Measurements from ENCODE around the gene NNT. TPM values are rescaled to one million over a fixed set of nuclear protein-coding genes. Genes with fewer than 3 reads are reported as not detected.

The NNT gene
- total RNA-seq, 4 donors from 2014 or later: 47.0 to 68.5 (median 60.8) TPM

DNA sequence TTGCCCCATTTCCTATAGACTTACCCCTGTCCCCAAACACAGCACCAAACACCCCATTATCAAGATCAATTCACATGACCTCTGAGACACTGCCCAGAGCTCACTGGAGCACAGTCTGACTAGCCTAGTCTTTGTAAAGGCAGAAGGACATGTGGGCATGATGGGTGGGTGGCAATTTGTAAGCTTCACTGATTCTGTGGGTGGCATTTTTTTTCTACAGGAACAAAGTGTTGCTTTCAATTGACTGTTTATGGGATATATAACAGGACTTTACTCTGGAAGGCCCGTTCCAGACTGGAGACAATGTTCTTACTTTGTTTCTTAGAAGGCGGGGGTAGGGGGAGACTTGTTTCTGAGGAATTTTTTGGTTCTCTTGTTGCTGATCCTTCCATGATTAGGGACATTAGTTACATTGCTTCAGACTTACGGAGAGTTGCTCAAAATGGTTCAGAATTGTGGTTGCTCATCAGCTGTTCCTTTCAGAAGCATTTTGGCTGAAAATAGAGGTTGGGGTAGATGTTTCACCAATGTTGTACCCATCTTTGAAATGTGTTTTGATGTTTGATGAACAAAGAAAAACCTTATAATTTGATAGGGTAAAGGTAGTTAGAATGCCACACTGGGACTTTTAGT, 20.2 kb downstream of the NNT start:
- ATAC-seq (ENCODE audit: low FRiP score): no peak
- DNase-seq (ENCODE audit: low spot score): no peak
- TF ChIP-seq, protein P1, sequence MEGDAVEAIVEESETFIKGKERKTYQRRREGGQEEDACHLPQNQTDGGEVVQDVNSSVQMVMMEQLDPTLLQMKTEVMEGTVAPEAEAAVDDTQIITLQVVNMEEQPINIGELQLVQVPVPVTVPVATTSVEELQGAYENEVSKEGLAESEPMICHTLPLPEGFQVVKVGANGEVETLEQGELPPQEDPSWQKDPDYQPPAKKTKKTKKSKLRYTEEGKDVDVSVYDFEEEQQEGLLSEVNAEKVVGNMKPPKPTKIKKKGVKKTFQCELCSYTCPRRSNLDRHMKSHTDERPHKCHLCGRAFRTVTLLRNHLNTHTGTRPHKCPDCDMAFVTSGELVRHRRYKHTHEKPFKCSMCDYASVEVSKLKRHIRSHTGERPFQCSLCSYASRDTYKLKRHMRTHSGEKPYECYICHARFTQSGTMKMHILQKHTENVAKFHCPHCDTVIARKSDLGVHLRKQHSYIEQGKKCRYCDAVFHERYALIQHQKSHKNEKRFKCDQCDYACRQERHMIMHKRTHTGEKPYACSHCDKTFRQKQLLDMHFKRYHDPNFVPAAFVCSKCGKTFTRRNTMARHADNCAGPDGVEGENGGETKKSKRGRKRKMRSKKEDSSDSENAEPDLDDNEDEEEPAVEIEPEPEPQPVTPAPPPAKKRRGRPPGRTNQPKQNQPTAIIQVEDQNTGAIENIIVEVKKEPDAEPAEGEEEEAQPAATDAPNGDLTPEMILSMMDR (IDR thresholded peaks at IDR 0.05): no peak

DNA sequence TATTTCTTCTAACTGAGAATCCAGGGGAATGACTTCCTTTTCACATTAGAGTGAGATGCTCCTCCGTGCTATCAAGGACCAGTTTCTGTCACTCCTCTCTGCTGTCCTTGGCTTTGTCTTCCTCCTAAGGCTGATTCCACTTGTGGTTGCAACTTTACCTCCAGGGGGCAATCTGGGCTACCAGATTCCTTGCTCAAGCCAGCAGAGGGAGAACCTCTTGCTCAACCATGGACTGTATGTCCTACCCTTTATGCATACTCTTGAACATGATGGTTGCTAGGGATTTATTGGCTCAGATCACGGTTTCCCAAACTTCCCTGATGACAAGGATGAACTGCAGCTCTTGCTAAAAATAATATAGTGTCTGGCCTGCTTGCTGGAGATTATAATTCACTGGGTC, 24.0 kb downstream of the NNT start:
- ATAC-seq (ENCODE audit: low FRiP score): no peak
- DNase-seq (ENCODE audit: low spot score): no peak
- TF ChIP-seq, protein P1 (IDR thresholded peaks at IDR 0.05): no peak

DNA sequence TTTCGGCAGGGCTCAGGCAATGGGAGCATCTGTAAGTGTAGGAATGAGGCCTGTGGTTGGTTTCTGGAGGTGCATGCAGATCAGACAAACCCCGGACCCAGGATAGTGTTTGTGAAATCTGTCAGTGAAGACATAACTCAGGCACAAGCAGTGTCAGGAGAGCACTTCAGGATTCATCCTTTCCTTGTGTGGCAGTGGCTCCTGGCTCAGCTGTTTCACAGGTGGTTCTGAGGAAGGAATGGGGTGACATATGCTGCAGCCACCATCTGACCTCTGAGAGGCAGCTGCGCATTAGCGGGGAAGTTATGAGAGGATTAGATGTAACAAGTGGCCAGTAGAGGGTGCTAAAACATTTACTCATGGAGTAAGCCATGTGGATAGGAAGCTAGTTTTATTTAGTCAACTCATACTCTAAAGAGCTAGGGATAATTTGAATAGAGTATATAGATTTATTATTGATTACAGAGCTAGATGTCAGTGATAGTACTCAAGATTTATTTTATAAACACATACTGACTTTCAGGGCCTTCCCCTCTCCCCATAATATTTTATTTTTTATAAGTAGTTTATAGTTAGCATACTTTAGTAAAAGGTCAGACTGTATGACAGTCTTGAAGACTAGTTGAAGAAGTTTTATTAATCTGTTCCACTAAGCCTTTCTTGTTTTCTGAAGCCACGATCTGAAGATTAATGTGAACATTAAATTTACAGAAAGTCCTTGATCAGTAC, 28.4 kb downstream of the NNT start:
- DNase-seq (ENCODE audit: low spot score): no peak
- TF ChIP-seq, protein P1 (IDR thresholded peaks at IDR 0.05): no peak
- peak; percentile 88 for ATAC-seq (ENCODE audit: low FRiP score)

DNA sequence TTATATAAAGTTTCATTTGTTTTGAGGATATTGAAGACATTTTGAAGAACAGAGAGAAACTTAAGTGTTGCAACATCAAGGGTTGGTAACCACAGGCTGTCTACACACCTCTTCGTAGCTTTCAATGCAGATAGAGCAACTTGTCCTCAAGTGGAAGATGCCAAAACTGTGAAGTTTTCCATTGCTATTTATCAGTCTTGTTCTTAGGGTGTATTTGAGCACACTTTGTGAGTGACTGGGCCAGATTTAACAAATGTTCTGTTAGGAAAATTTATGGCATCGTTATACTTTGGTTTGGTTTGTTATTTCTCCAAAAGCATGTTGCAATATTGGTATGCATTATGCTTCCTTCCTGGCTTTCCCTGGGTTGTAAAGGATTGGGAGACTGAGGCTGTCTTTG, 31.6 kb downstream of the NNT start:
- TF ChIP-seq, protein P1 (IDR thresholded peaks at IDR 0.05): no peak
- ATAC-seq (ENCODE audit: low FRiP score) (no peak), DNase-seq (ENCODE audit: low spot score) (no peak)

DNA sequence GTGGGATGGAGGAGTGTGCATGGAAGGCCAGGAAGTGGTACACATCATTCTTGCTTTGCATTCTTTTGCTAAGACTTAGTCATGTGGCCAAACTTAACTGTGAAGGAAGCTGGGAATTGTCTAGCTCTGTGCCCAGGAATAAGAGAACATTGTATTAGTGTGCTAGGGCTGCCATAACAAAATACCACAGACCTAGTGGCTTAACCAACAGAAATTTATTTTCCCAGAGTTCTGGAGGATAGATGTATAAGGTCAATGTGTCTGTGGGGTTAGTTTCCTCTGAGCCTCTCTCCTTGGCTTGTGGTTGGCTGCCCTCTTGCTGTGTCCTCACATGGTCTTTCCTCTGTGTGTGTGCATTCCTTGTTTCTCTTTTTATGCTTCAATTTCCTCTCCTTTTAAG, 32.4 kb downstream of the NNT start:
- ATAC-seq (ENCODE audit: low FRiP score) (no peak), DNase-seq (ENCODE audit: low spot score) (no peak)
- TF ChIP-seq, protein P1 (IDR thresholded peaks at IDR 0.05): no peak

DNA sequence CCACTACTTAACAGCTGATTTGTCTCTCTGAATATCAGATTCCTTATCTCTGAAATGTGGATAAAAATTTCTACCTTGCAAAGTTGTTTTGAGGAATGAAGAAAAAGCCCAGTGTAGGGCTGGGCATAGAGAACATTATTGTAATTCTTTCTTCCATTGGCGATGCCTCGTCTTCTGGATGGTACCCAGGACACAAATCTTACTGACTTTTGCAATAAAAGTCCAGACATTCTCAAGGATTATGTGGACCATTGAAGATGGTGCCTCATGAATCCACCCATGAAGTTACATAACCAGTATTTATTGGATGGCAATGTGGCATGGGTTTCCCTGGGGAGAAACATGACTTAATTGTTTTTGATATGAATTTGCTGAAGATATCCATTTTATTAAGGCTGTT, 33.1 kb downstream of the NNT start:
- ATAC-seq (ENCODE audit: low FRiP score): peak; percentile 40
- TF ChIP-seq, protein P1 (IDR thresholded peaks at IDR 0.05): no peak
- DNase-seq (ENCODE audit: low spot score): no peak

DNA sequence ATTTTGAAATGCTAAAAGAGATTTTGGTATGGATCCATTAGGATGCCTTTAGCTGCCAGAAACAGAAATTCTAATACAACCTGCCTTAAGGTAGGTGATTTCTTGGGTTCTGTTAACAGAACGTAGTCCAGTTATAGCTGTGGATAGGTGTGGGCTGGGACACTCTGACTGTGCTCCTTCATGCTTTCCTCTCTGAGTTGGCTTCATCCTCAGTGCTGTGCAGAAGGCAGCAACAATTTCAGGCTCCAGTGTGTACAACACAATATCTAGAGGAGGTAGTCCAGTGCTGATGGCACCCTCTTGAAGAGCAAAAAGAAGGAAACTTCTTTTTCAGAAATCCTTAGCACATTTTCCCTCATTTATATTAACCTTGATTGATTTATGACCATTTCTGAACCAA, 34.4 kb downstream of the NNT start:
- TF ChIP-seq, protein P1 (IDR thresholded peaks at IDR 0.05): no peak
- DNase-seq (ENCODE audit: low spot score) (no peak), ATAC-seq (ENCODE audit: low FRiP score) (no peak)

Measured in omental fat pad (tissue), 4 donors.